Measurements from ENCODE around the gene TST.

The TST gene

DNA sequence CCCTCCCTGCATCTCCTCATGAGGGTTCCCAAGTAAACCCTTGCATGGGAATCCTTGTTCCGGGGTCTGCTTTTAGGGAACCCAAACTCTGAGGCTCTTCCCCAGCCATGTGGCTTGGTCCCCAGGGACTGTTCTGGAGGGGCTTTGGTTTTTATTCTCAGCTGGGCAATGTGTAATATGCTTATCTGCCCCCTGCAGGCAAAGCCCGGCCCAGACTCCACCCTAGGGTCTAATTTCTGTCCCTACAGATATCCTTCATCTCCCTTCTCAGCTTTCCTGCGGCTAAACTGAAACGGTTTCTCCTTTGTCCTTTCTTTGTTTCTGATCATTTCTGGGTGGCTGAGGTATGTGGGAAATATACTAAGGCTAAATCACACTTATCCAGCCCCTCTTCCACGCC is 37.1 kb downstream of the TST start:
- no peak for DNase-seq (ENCODE audit: low spot score)

GRCh38 chr22:36981247-36981775 is 37.9 kb downstream of the TST start:
- DNase-seq (ENCODE audit: low spot score), result no peak

DNA sequence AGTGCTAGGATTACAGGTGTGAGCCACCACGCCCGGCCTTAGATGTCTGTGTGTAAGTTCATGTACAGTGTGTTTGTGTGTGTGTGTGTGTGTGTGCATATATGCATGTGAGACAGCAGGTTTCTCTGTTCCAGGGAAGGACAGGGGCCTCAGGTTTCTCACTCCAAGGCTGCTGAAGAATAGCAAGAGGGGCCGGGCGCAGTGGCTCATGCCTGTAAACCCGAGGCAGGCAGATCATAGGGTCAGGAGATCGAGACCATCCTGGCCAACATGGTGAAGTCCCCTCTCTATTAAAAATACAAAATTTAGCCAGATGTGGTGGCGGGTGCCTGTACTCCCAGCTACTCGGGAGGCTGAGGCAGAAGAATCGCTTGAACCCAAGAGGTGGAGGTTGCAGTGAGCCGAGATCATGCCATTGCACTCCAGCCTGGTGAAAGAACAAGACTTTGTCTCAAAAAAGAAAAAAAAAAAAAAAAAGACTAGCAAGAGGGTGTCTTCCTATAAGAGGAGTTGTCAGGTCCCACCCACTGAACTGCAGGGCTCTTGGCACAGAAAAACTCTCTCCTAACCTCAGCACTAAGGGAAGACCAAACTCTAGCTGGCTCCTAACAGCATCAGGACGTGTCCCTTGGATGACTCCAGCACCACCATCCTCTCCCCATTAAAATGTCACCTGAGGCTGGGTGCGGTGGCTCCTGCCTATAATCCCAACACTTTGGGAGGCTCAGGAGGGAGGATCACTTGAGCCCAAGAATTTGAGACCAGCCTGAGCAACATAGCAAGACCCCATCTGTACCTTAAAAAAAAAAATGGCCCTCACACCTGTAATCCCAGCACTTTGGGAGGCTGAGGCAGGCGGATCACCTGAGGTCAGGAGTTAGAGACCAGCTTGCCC is 40.0 kb downstream of the TST start:
- DNase-seq (ENCODE audit: low spot score), result no peak

DNA sequence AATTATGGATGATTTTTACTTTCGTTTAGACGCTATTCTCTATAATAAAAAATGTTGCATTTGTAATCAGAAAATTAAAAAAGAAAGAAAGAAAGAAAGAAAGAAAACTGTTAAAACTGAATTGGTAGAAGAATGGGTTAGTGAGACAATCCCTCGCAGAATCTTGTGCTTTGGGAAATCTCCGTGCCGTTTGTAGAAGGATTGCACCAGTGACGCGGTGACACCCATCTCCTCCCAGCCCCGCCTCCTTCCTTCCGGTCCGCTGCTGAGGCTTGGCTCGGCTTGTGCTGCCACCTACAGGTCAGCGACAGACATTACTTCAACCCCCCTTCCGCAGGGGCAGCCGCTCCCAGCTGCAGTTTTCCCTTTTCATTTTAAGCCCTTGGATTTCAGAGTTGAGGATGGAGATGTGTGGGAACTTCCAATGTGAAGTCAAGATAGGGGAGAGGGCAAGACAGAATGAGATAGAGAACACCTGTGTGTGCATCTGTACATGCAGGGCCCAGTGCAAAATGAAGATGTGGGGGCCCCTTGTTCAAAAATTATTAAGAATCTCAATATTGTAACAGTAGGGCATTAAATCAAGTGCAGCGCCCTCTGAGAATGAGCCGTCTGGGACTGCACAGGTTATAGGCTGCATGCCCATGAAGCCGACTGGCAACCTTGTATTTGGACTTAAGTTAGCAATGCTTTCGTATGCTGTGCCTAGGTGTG is 41.1 kb downstream of the TST start:
- DNase-seq (ENCODE audit: low spot score), result peak; percentile 89

DNA sequence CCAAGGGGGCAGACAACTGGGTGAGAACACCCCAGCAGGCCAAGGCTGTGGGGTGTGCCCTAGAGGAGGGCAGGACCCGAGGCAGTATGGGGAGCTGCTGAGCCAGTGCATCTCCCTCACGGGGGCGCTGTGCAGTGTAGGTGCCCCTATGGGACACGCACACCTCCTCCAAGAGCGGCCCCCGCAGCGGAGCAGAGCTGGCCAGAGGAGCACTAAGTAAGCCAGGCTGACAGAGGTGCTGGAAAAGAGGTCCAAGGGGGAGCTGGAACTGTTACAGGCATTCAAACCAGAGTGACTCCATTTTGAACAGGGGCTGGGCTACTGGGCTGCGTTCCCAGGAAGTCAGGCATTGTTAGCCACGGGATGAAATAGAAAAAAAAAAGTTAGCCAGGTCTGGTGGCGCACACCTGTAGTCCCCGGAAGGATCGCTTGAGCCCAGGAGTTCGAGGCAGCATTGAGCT is 41.8 kb downstream of the TST start:
- DNase-seq (ENCODE audit: low spot score), result no peak

- DNase-seq (ENCODE audit: low spot score), result no peak
Measured at GRCh38 chr22:36976606-36977005, 42.6 kb downstream of the TST start.

- no peak for DNase-seq (ENCODE audit: low spot score)
Measured at GRCh38 chr22:36971341-36972125, 47.7 kb downstream of the TST start.

GRCh38 chr22:36968249-36968964 is 50.8 kb downstream of the TST start:
- DNase-seq (ENCODE audit: low spot score), result no peak

- no peak for DNase-seq (ENCODE audit: low spot score)
Measured at GRCh38 chr22:36966851-36967540, 52.3 kb downstream of the TST start.

- no peak for DNase-seq (ENCODE audit: low spot score)
Measured at GRCh38 chr22:36965696-36966095, 53.6 kb downstream of the TST start.

DNA sequence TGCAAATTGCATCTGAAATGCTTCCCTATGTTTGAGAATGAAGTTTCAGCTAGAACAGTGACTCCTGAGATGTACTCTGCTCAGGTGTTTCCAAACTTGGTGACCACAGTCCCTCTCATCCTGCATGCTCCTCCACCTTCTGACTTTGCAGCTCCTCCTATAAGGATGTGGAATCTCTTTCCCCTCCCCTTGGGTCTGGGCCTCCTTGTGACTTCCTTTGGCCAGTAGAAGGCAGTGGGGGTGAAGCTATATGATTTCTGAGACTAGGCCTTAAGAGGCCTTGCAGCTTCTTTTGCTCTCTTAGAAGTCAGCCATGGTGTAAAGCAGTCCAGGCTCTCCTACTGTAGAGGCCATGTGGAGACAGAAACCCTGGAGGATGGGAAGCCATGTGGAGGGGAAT is 55.1 kb downstream of the TST start:
- no peak for DNase-seq (ENCODE audit: low spot score)

DNA sequence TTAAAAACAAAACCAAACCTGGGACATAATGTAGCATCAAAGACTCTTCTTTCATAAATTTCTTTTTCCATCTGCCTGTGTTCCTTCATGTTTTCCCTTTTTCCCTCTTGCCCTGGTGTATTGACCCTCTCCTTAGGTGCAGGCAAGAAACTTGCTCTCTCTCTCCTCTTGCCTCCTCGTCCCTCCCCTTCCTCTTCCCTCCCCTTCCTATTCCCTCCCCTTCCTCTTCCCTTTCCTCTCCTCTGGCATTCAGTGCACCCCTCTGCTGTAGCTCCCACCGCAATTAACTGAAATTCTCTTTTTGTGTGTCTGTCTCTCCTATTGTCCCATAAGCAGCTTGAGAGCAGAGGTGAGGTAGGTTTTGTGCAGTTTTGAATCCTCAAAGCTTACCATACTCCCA is 55.9 kb downstream of the TST start:
- DNase-seq (ENCODE audit: low spot score), result no peak

GRCh38 chr22:36961626-36962025 is 57.6 kb downstream of the TST start:
- DNase-seq (ENCODE audit: low spot score), result no peak
